Endothelial cell of umbilical vein (primary cell): Measurements from ENCODE around the gene ZBTB20. TPM values are rescaled to one million over a fixed set of nuclear protein-coding genes. Genes with fewer than 3 reads are reported as not detected.

Experiments used
- BruUV-seq: library from RNA; stranded (reverse); fragments of 400-500 nt; replicated peaks from 2 replicates; lab custom pipeline; 2021; lab: Mats Ljungman, UMichigan
- CTCF ChIA-PET: fragments of 300-600, 350-600 bp; sonication (Branson Sonifier 250); formaldehyde crosslinking; loops from one replicate; lab custom pipeline; 2021; ENCODE audit warnings: antibody characterized with exemption, inconsistent platforms; lab: Charles Lee
- POLR2A ChIA-PET: fragments of 300-600, 350-600 bp; sonication (Branson Sonifier 250); formaldehyde crosslinking; loops from one replicate; lab custom pipeline; 2021; ENCODE audit warnings: antibody characterized with exemption, inconsistent platforms; lab: Charles Lee
- DNase-seq: peaks from one replicate; pipeline ENCODE4 v3.0.0-alpha.2; 2011; ENCODE audit warnings: low read depth, low spot score
- FAIRE-seq: peaks from 2 replicates; lab custom pipeline; 2011; peaks lifted over from hg19 to GRCh38; lab: Jason Lieb, UNC
- H2AFZ ChIP-seq: 2 replicates; pipeline ENCODE4 v1.6.0; 2012; ENCODE audit warnings: low read depth, low read length, control low read depth, inconsistent platforms
- H3K27ac ChIP-seq: 2 replicates; pipeline ENCODE4 v1.5.1; 2011; ENCODE audit warnings: low read depth, mild to moderate bottlenecking, control low read depth, low read length, moderate library complexity; ENCODE audit not compliant: insufficient read depth
- H3K27me3 ChIP-seq, 2 experiments: 2 replicates each; pipeline versions ENCODE4 v1.6.0 to v1.6.1; 2011; ENCODE audit warnings: low read length in 2 of 2, mixed read lengths in 1 of 2; ENCODE audit not compliant: control insufficient read depth in 2 of 2, insufficient read depth in 2 of 2
- H3K36me3 ChIP-seq, 2 experiments: 2 replicates in 1 of 2; 3 replicates in 1 of 2; pipeline ENCODE4 v1.5.1; 2011; ENCODE audit warnings: low read length in 2 of 2, mild to moderate bottlenecking in 1 of 2, moderate library complexity in 1 of 2; ENCODE audit not compliant: control insufficient read depth in 2 of 2, insufficient read depth in 2 of 2; ENCODE audit errors: extremely low read depth in 1 of 2
- H3K4me1 ChIP-seq: 3 replicates; pipeline ENCODE4 v1.5.1; 2011; ENCODE audit warnings: mild to moderate bottlenecking, low read length; ENCODE audit not compliant: control insufficient read depth, insufficient read depth; ENCODE audit errors: extremely low read depth
- H3K4me2 ChIP-seq: 2 replicates; pipeline ENCODE4 v1.6.1; 2011; ENCODE audit warnings: low read length, control low read depth, mixed read lengths; ENCODE audit not compliant: insufficient read depth
- H3K4me3 ChIP-seq, 3 experiments: fragments of 200-600 bp in 1 of 3; sonication (generic), shearing (Covaris generic) in 1 of 3; replicated peaks in 1 of 3; 2 replicates each; pipeline ENCODE4 v1.5.1; 2011 to 2016; ENCODE audit warnings: control low read depth in 3 of 3, low read length in 3 of 3, mild to moderate bottlenecking in 2 of 3, inconsistent platforms in 1 of 3, low read depth in 1 of 3, moderate library complexity in 1 of 3; ENCODE audit not compliant: insufficient read depth in 1 of 3
- H3K79me2 ChIP-seq: 2 replicates; pipeline ENCODE4 v1.6.0; 2012; ENCODE audit warnings: low read length, inconsistent platforms; ENCODE audit not compliant: control insufficient read depth, insufficient read depth
- H3K9ac ChIP-seq: replicated peaks from 2 replicates; pipeline ENCODE3; 2011; ENCODE audit warnings: low read length, control low read depth; ENCODE audit not compliant: insufficient read depth; ENCODE audit errors: extremely low read depth
- H3K9me1 ChIP-seq: replicated peaks from 3 replicates; pipeline ENCODE4 v1.6.0; 2011; ENCODE audit warnings: mild to moderate bottlenecking, low read length; ENCODE audit not compliant: control insufficient read depth, insufficient read depth; ENCODE audit errors: extremely low read depth
- H3K9me3 ChIP-seq: replicated peaks from 2 replicates; pipeline ENCODE4 v1.5.1; 2012; ENCODE audit warnings: low read length, inconsistent platforms; ENCODE audit not compliant: control insufficient read depth, insufficient read depth
- H4K20me1 ChIP-seq: replicated peaks from 2 replicates; pipeline ENCODE3; 2011; ENCODE audit warnings: mild to moderate bottlenecking, low read length; ENCODE audit not compliant: control insufficient read depth, insufficient read depth; ENCODE audit errors: extremely low read depth
- CTCF ChIP-seq, 2 donors: IDR thresholded peaks; 1 replicate in 1 of 2; 2 replicates in 1 of 2; pipeline ENCODE4 v1.5.1; 2011; ENCODE audit warnings: low read length in 2 of 2, mild to moderate bottlenecking in 2 of 2, moderate library complexity in 2 of 2, control low read depth in 1 of 2, inconsistent platforms in 1 of 2, low read depth in 1 of 2; ENCODE audit not compliant: insufficient read depth in 1 of 2; ENCODE audit errors: extremely low read depth in 1 of 2
- EZH2 ChIP-seq: IDR thresholded peaks from 2 replicates; pipeline ENCODE4 v1.6.1; 2012; ENCODE audit warnings: borderline replicate concordance, low read depth, mild to moderate bottlenecking, moderate library complexity, low read length, inconsistent platforms; ENCODE audit not compliant: severe bottlenecking
- FOS ChIP-seq: IDR thresholded peaks from 2 replicates; pipeline ENCODE4 v1.6.1; 2011; ENCODE audit warnings: mild to moderate bottlenecking, low read length, moderate library complexity, borderline replicate concordance; ENCODE audit not compliant: insufficient read depth
- GATA2 ChIP-seq: IDR thresholded peaks from 2 replicates; pipeline ENCODE4 v1.7.0; 2011; ENCODE audit warnings: low read depth, mild to moderate bottlenecking, moderate library complexity, mixed read lengths, low read length; ENCODE audit not compliant: insufficient read length, insufficient read depth
- JUN ChIP-seq: IDR thresholded peaks from 2 replicates; pipeline ENCODE4 v1.6.1; 2011; ENCODE audit warnings: borderline replicate concordance, low read depth; ENCODE audit not compliant: insufficient read length, insufficient read depth
- MAX ChIP-seq: IDR thresholded peaks from 2 replicates; pipeline ENCODE4 v1.6.1; 2011; ENCODE audit not compliant: insufficient read depth, insufficient read length
- MYC ChIP-seq: IDR thresholded peaks from one replicate; pipeline ENCODE4 v1.6.1; 2011; ENCODE audit warnings: mild to moderate bottlenecking, low read depth, low read length
- POLR2A ChIP-seq: IDR thresholded peaks from 2 replicates; pipeline ENCODE4 v1.6.1; 2012; ENCODE audit warnings: low read depth, mild to moderate bottlenecking, control low read depth, low read length
- POLR2AphosphoS5 ChIP-seq: IDR thresholded peaks from 2 replicates; pipeline ENCODE4 v1.6.1; 2012; ENCODE audit warnings: low read depth, mild to moderate bottlenecking, control low read depth, low read length, moderate library complexity; ENCODE audit not compliant: insufficient read depth
- dilution Hi-C: fragments of 300-500 bp; cut with MboI; formaldehyde crosslinking; loops from one replicate; pipeline ENCODE4 v1.15.0; 2019; ENCODE audit warnings: low sequenced_read_pairs; ENCODE audit not compliant: extremely low pct_ligation_motif_present
- intact Hi-C: fragments of 100-400 bp; cut with micrococcal nuclease; formaldehyde crosslinking; loops from one replicate; pipeline ENCODE4 v1.10.0; 2022
- polyA plus RNA-seq, 4 experiments: library from polyadenylated mRNA; depleted of rRNA in 3 of 4; stranded (reverse) in 3 of 4; unstranded in 1 of 4; fragments of >200 nt; gene quantifications; 2 replicates each; pipeline versions ENCODE4 v1.2.1 to v1.2.3, GENCODE V29; 2011 to 2012; ENCODE audit warnings: missing spikeins in 1 of 4
- total RNA-seq: library from RNA; stranded (reverse); gene quantifications from 2 replicates; pipeline ENCODE4 v1.2.3, GENCODE V29; 2021

Gene ZBTB20
- total and polyA plus RNA-seq, 2 donors (not counting 3 experiments of a cell fraction or from before 2014, with no cell fraction given), result 2.1 to 20.5 TPM

GRCh38 chr3:114286266-114286665, 860.8 kb downstream of the ZBTB20 start:
- intact Hi-C loops (no loop called here), dilution Hi-C loops (no loop called here)
- no peaks in the 10 kb centered on the region for H3K4me1 ChIP-seq
- H2AFZ ChIP-seq, result no peak overlapping the region
- H3K9me3 ChIP-seq, result no peaks in the 10 kb centered on the region
- no peaks in the 10 kb centered on the region for H4K20me1 ChIP-seq
- no peaks in the 10 kb centered on the region for H3K9me1 ChIP-seq
- DNase-seq (no peak), FAIRE-seq (no peak)
- no TSS peak for BruUV-seq
- TF ChIP-seq EZH2 (no peak), MAX (no peak), CTCF (IDR thresholded peaks at IDR 0.05; ENCODE audit: extremely low read depth in 1 of 2, insufficient read depth in 1 of 2, low read depth in 1 of 2, low read length in 2 of 2) (no peak), MYC (no peak), POLR2A (no peak), FOS (no peak), JUN (no peak), GATA2 (no peak), POLR2AphosphoS5 (no peak)
- no peak overlapping the region for H3K9ac ChIP-seq
- no peak overlapping the region for H3K4me2 ChIP-seq
- no peak overlapping the region for H3K4me3 ChIP-seq
- H3K27me3 ChIP-seq, result no peaks in the 10 kb centered on the region
- ChIA-PET POLR2A (no interaction called here), CTCF (interaction anchor here (1.1 to 1.6 kb wide), 2 partner anchors 13 to 134 kb away, joined by 3 to 10 read pairs; no protein-coding TSS in a partner anchor)
- no peak overlapping the region for H3K27ac ChIP-seq
- H3K79me2 ChIP-seq, result no peaks in the 10 kb centered on the region
- no peaks in the 10 kb centered on the region for H3K36me3 ChIP-seq
